Keratinocyte (primary cell): ENCODE measurements around the gene KIF3A. TPM values are rescaled to one million over a fixed set of nuclear protein-coding genes. Genes with fewer than 3 reads are reported as not detected.

Source experiments
- DNase-seq: peaks from one replicate; pipeline ENCODE4 v3.0.0-alpha.2; 2011; ENCODE audit warnings: low read depth, missing footprints, low spot score
- FAIRE-seq: peaks from 2 replicates; lab custom pipeline; 2011; peaks lifted over from hg19 to GRCh38; lab: Jason Lieb, UNC
- H2AFZ ChIP-seq: 2 replicates; pipeline ENCODE4 v1.6.0; 2012; ENCODE audit warnings: low read length, control low read depth, inconsistent platforms; ENCODE audit not compliant: control insufficient read depth
- H3K27ac ChIP-seq: 2 replicates; pipeline ENCODE4 v1.5.1; 2011; ENCODE audit warnings: low read length; ENCODE audit not compliant: control insufficient read depth, insufficient read depth
- H3K27me3 ChIP-seq: 3 replicates; pipeline ENCODE4 v1.6.0; 2011; ENCODE audit warnings: low read length; ENCODE audit not compliant: control insufficient read depth, insufficient read depth; ENCODE audit errors: extremely low read depth
- H3K36me3 ChIP-seq, 2 experiments: 2 replicates in 1 of 2; 3 replicates in 1 of 2; pipeline ENCODE4 v1.5.1; 2011; ENCODE audit warnings: low read length in 2 of 2, mild to moderate bottlenecking in 1 of 2; ENCODE audit not compliant: control insufficient read depth in 2 of 2, insufficient read depth in 2 of 2; ENCODE audit errors: extremely low read depth in 1 of 2
- H3K4me1 ChIP-seq: 3 replicates; pipeline ENCODE4 v1.5.1; 2011; ENCODE audit warnings: low read length; ENCODE audit not compliant: control insufficient read depth, insufficient read depth; ENCODE audit errors: extremely low read depth
- H3K4me2 ChIP-seq: 3 replicates; pipeline ENCODE4 v1.6.0; 2011; ENCODE audit warnings: low read depth, low read length; ENCODE audit not compliant: control insufficient read depth, insufficient read depth; ENCODE audit errors: extremely low read depth
- H3K4me3 ChIP-seq, 3 experiments: fragments of 200-600 bp in 1 of 3; sonication (generic) in 1 of 3; 2 replicates in 2 of 3; 3 replicates in 1 of 3; pipeline ENCODE4 v1.5.1; 2011 to 2016; ENCODE audit warnings: low read length in 3 of 3, mild to moderate bottlenecking in 3 of 3, control low read depth in 2 of 3, inconsistent platforms in 1 of 3, low read depth in 1 of 3, mixed read lengths in 1 of 3, mixed run types in 1 of 3, moderate library complexity in 1 of 3; ENCODE audit not compliant: control insufficient read depth in 2 of 3, insufficient read depth in 2 of 3; ENCODE audit errors: extremely low read depth in 1 of 3
- H3K79me2 ChIP-seq: 2 replicates; pipeline ENCODE4 v1.6.0; 2012; ENCODE audit warnings: low read length; ENCODE audit not compliant: control insufficient read depth, insufficient read depth
- H3K9ac ChIP-seq: 3 replicates; pipeline ENCODE4 v1.6.0; 2011; ENCODE audit warnings: low read length; ENCODE audit not compliant: control insufficient read depth, insufficient read depth; ENCODE audit errors: extremely low read depth
- H3K9me1 ChIP-seq: 3 replicates; pipeline ENCODE4 v1.6.0; 2011; ENCODE audit warnings: low read length; ENCODE audit not compliant: control insufficient read depth, insufficient read depth; ENCODE audit errors: extremely low read depth
- H3K9me3 ChIP-seq: 2 replicates; pipeline ENCODE4 v1.5.1; 2012; ENCODE audit warnings: low read depth, low read length; ENCODE audit not compliant: control insufficient read depth
- H4K20me1 ChIP-seq: 3 replicates; pipeline ENCODE4 v1.6.0; 2011; ENCODE audit warnings: low read length; ENCODE audit not compliant: control insufficient read depth, insufficient read depth; ENCODE audit errors: extremely low read depth
- CTCF ChIP-seq, 3 experiments: IDR thresholded peaks in 1 of 3; conservative IDR thresholded peaks in 1 of 3; optimal IDR thresholded peaks in 1 of 3; 2 replicates in 2 of 3; 3 replicates in 1 of 3; pipeline versions ENCODE3 to v1.5.1; 2011; ENCODE audit warnings: low read length in 3 of 3, mild to moderate bottlenecking in 3 of 3, moderate library complexity in 2 of 3, control low read depth in 1 of 3, inconsistent platforms in 1 of 3; ENCODE audit not compliant: insufficient read depth in 2 of 3; ENCODE audit errors: extremely low read depth in 1 of 3
- EZH2 ChIP-seq: IDR thresholded peaks from one replicate; pipeline ENCODE4 v1.6.1; 2012; ENCODE audit warnings: inconsistent platforms, mild to moderate bottlenecking, low read length, moderate library complexity
- dilution Hi-C: fragments of 300-500 bp; cut with MboI; formaldehyde crosslinking; loops from one replicate; pipeline ENCODE4 v1.7.0; 2020; ENCODE audit warnings: low sequenced_read_pairs; ENCODE audit not compliant: extremely low pct_ligation_motif_present
- polyA plus RNA-seq, 5 experiments: library from polyadenylated mRNA; depleted of rRNA in 3 of 5; stranded (reverse) in 3 of 5; stranded (forward) in 1 of 5; unstranded in 1 of 5; fragments of >200 nt; gene quantifications; 1 replicate in 1 of 5; 2 replicates in 3 of 5; 3 replicates in 1 of 5; pipeline versions ENCODE4 v1.2.1 to v1.2.3, GENCODE V29; 2011 to 2012; ENCODE audit warnings: missing spikeins in 2 of 5, low read depth in 1 of 5, low replicate concordance in 1 of 5

Gene KIF3A
- polyA plus RNA-seq, 1 donor (not counting 4 experiments of a cell fraction or from before 2014, with no cell fraction given), result 15.4 TPM

GRCh38 chr5:132733499-132734148 lies 3.7 kb downstream of the KIF3A start:
- no peaks in the 10 kb centered on the region for H3K27me3 ChIP-seq
- no peak for FAIRE-seq

GRCh38 chr5:132729896-132730295 lies 7.5 kb downstream of the KIF3A start:
- dilution Hi-C loops, result no loop called here
- Histone ChIP-seq H2AFZ (no peak overlapping the region), H3K9me1 (no peaks in the 10 kb centered on the region), H3K4me2 (no peak overlapping the region), H3K36me3 (peaks cover 0 to 5% of the 10 kb centered on the region in 2 experiments), H3K27me3 (no peaks in the 10 kb centered on the region), H3K9ac (no peak overlapping the region), H3K4me1 (no peaks in the 10 kb centered on the region), H4K20me1 (no peaks in the 10 kb centered on the region), H3K9me3 (no peaks in the 10 kb centered on the region), H3K4me3 (no peak overlapping the region), H3K27ac (no peak overlapping the region), H3K79me2 (peaks cover 1% of the 10 kb centered on the region)
- no peak for DNase-seq
- FAIRE-seq, result no peak
- TF ChIP-seq CTCF (optimal IDR thresholded peaks at IDR 0.05 in 1 of 3, IDR thresholded peaks at IDR 0.05 in 1 of 3, conservative IDR thresholded peaks at IDR 0.05 in 1 of 3; ENCODE audit: extremely low read depth in 1 of 3, insufficient read depth in 2 of 3, low read length in 3 of 3), result no peak
- no peak for TF ChIP-seq EZH2

More at GRCh38 chr5:132733499-132734148, 3.7 kb downstream of the KIF3A start:
- H3K9me1 ChIP-seq, result no peaks in the 10 kb centered on the region
- H4K20me1 ChIP-seq, result no peaks in the 10 kb centered on the region
- peaks cover 13% of the 10 kb centered on the region for H3K4me1 ChIP-seq
- TF ChIP-seq CTCF (optimal IDR thresholded peaks at IDR 0.05 in 1 of 3, IDR thresholded peaks at IDR 0.05 in 1 of 3, conservative IDR thresholded peaks at IDR 0.05 in 1 of 3; ENCODE audit: extremely low read depth in 1 of 3, insufficient read depth in 2 of 3, low read length in 3 of 3) (no peak), EZH2 (no peak)
- DNase-seq, result no peak
- peaks cover 0 to 5% of the 10 kb centered on the region in 2 experiments for H3K36me3 ChIP-seq
- dilution Hi-C loops, result no loop called here
- H3K4me3 ChIP-seq, result no peak overlapping the region
- H3K27ac ChIP-seq, result no peak overlapping the region
- H3K9ac ChIP-seq, result no peak overlapping the region
- no peaks in the 10 kb centered on the region for H3K9me3 ChIP-seq
- H3K79me2 ChIP-seq, result peaks cover 16% of the 10 kb centered on the region
- H3K4me2 ChIP-seq, result no peak overlapping the region
- H2AFZ ChIP-seq, result no peak overlapping the region
